Suprapubic skin (tissue), 4 donors: ENCODE results near the gene CDKL1.

Experiments
- CTCF ChIP-seq, 2 donors: fragments of 200-600 bp in 1 of 2; fragments of 450-650 bp in 1 of 2; sonication (generic) in 1 of 2; IDR thresholded peaks; one replicate each; pipeline ENCODE4 v1.5.1; 2016 to 2019; ENCODE audit warnings: antibody characterized with exemption in 2 of 2, mild to moderate bottlenecking in 1 of 2, moderate library complexity in 1 of 2
- POLR2A ChIP-seq, 2 donors: fragments of 450-650 bp; IDR thresholded peaks; one replicate each; pipeline ENCODE4 v1.6.1; 2017; ENCODE audit warnings: antibody characterized with exemption in 2 of 2, mild to moderate bottlenecking in 2 of 2, moderate library complexity in 2 of 2
- POLR2AphosphoS5 ChIP-seq, 3 donors: sonication (generic); formaldehyde crosslinking; IDR thresholded peaks; one replicate each; pipeline ENCODE4 v1.6.1; 2017; ENCODE audit warnings: antibody characterized with exemption in 3 of 3

GRCh38 chr14:50335989-50336824 lies 60.5 kb downstream of the CDKL1 start:
- TF ChIP-seq CTCF (IDR thresholded peaks at IDR 0.05) (no peak), POLR2A (IDR thresholded peaks at IDR 0.05) (no peak), POLR2AphosphoS5 (IDR thresholded peaks at IDR 0.05) (no peak)
